K562 (cell line): ENCODE measurements around the gene COL6A6. TPM values are rescaled to one million over a fixed set of nuclear protein-coding genes. Genes with fewer than 3 reads are reported as not detected.

Experiments used
- ATAC-seq: fragments of 200-7000 bp; cut with Tn5 transposase; 3 replicates; pipeline ENCODE4 v1.9.1; 2020; ENCODE audit warnings: moderate library complexity
- BruUV-seq: library from RNA; stranded (reverse); fragments of 400-500 nt; replicated peaks from 2 replicates; lab custom pipeline; 2021; lab: Mats Ljungman, UMichigan
- CTCF ChIA-PET: fragments of 300-600 bp; formaldehyde crosslinking; extraction: SDS; loops from one replicate; lab custom pipeline; 2021; ENCODE audit warnings: low intra/inter-chr PET ratio; lab: Yijun Ruan, JAX
- POLR2A ChIA-PET: fragments of 300-600, 350-650 bp; sonication (Branson Sonifier 250); formaldehyde crosslinking; extraction: SDS; loops from one replicate; lab custom pipeline; 2021; ENCODE audit warnings: antibody characterized with exemption, inconsistent platforms; lab: Yijun Ruan, JAX
- DNase-seq, 4 experiments: peaks; one replicate each; pipeline versions ENCODE4 v3.0.0 to v3.0.0-alpha.2; 2011 to 2018; ENCODE audit warnings: low spot score in 3 of 4, mixed read lengths in 3 of 4; ENCODE audit errors: extremely low read depth in 1 of 4
- FAIRE-seq: peaks from 2 replicates; lab custom pipeline; 2011; peaks lifted over from hg19 to GRCh38; lab: Jason Lieb, UNC
- H2AFZ ChIP-seq: 2 replicates; pipeline ENCODE4 v1.6.0; 2011; ENCODE audit warnings: low read depth, low read length, control low read depth, inconsistent platforms
- H3K27ac ChIP-seq: fragments of 200-600 bp; 3 replicates; pipeline ENCODE4 v1.8.0; 2011; ENCODE audit warnings: low read depth, mild to moderate bottlenecking, control low read depth, inconsistent platforms, low read length, moderate library complexity, mixed read lengths; ENCODE audit errors: extremely low read depth
- H3K27me3 ChIP-seq, 2 experiments: fragments of 300-600 bp in 1 of 2; 2 replicates in 1 of 2; 3 replicates in 1 of 2; pipeline versions ENCODE4 v1.6.0 to v1.8.0; 2011; ENCODE audit warnings: inconsistent platforms in 2 of 2, low read length in 2 of 2, mild to moderate bottlenecking in 1 of 2, mixed read lengths in 1 of 2, moderate library complexity in 1 of 2; ENCODE audit not compliant: control insufficient read depth in 2 of 2, insufficient read depth in 2 of 2
- H3K36me3 ChIP-seq: fragments of 300-600 bp; 3 replicates; pipeline ENCODE4 v1.8.0; 2011; ENCODE audit warnings: mild to moderate bottlenecking, low read length, inconsistent platforms; ENCODE audit not compliant: control insufficient read depth, insufficient read depth
- H3K4me1 ChIP-seq, 2 experiments: fragments of 200-600 bp in 1 of 2; replicated peaks in 1 of 2; 2 replicates in 1 of 2; 3 replicates in 1 of 2; pipeline versions ENCODE4 v1.5.1 to v1.8.0; 2011; ENCODE audit warnings: inconsistent platforms in 2 of 2, low read length in 2 of 2, mild to moderate bottlenecking in 1 of 2, mixed read lengths in 1 of 2, moderate library complexity in 1 of 2; ENCODE audit not compliant: control insufficient read depth in 2 of 2, insufficient read depth in 2 of 2
- H3K4me2 ChIP-seq: 2 replicates; pipeline ENCODE4 v1.6.1; 2011; ENCODE audit warnings: low read length, control low read depth, inconsistent platforms, mixed read lengths; ENCODE audit not compliant: insufficient read depth
- H3K4me3 ChIP-seq: fragments of 200-600 bp; sonication (generic), shearing (Covaris generic); 2 replicates; pipeline ENCODE4 v1.5.1; 2016; ENCODE audit warnings: control low read depth, inconsistent platforms
- H3K79me2 ChIP-seq: fragments of 200-600 bp; 3 replicates; pipeline ENCODE4 v1.8.0; 2011; ENCODE audit warnings: low read length, inconsistent platforms; ENCODE audit not compliant: control insufficient read depth, insufficient read depth
- H3K9ac ChIP-seq, 2 experiments: 2 replicates each; pipeline versions ENCODE4 v1.6.0 to v1.6.1; 2011; ENCODE audit warnings: low read depth in 2 of 2, low read length in 2 of 2, control low read depth in 1 of 2, inconsistent platforms in 1 of 2, mild to moderate bottlenecking in 1 of 2, mixed read lengths in 1 of 2; ENCODE audit not compliant: insufficient read depth in 1 of 2
- H3K9me1 ChIP-seq: one replicate; pipeline ENCODE4 v1.6.0; 2011; ENCODE audit warnings: inconsistent platforms, mild to moderate bottlenecking, low read length, moderate library complexity; ENCODE audit not compliant: control insufficient read depth, insufficient read depth
- H3K9me3 ChIP-seq: replicated peaks from 2 replicates; pipeline ENCODE4 v1.5.1; 2011; ENCODE audit warnings: low read depth, low read length, inconsistent platforms; ENCODE audit not compliant: control insufficient read depth, insufficient read depth
- H4K20me1 ChIP-seq: replicated peaks from 2 replicates; pipeline ENCODE4 v1.6.1; 2011; ENCODE audit warnings: low read length, inconsistent platforms, mixed read lengths; ENCODE audit not compliant: control insufficient read depth, insufficient read depth
- KAT7 ChIP-seq: sonication (generic); formaldehyde crosslinking; IDR thresholded peaks from 2 replicates; pipeline ENCODE4 v1.8.0; 2022; ENCODE audit warnings: missing genetic modification reagents, mild to moderate bottlenecking, borderline replicate concordance
- MAX ChIP-seq: sonication (generic); formaldehyde crosslinking; IDR thresholded peaks from 2 replicates; pipeline ENCODE4 v1.9.0; 2022; ENCODE audit warnings: mild to moderate bottlenecking, missing genetic modification reagents
- MTA1 ChIP-seq: fragments of 450-650 bp; IDR thresholded peaks from 2 replicates; pipeline ENCODE4 v1.6.1; 2017; ENCODE audit warnings: borderline replicate concordance
- NKRF ChIP-seq: fragments of 450-650 bp; IDR thresholded peaks from 2 replicates; pipeline ENCODE4 v1.6.1; 2016; ENCODE audit warnings: borderline replicate concordance
- NR4A1 ChIP-seq, 2 experiments: fragments of 250-450 bp in 1 of 2; fragments of 450-650 bp in 1 of 2; sonication (Bioruptor Pico) in 1 of 2; IDR thresholded peaks; 2 replicates each; pipeline versions ENCODE4 v1.4.0 to v1.6.1; 2016 to 2020; ENCODE audit warnings: mild to moderate bottlenecking in 2 of 2, missing compliant biosample characterization in 1 of 2, missing genetic modification characterization in 1 of 2, moderate library complexity in 1 of 2
- RNF219 ChIP-seq: fragments of 250-450 bp; sonication (Bioruptor Pico); IDR thresholded peaks from 2 replicates; pipeline ENCODE4 v1.5.0; 2022; ENCODE audit warnings: mild to moderate bottlenecking
- THRAP3 ChIP-seq: fragments of 450-650 bp; IDR thresholded peaks from 2 replicates; pipeline ENCODE4 v1.6.1; 2016; ENCODE audit warnings: mild to moderate bottlenecking, inconsistent platforms, borderline replicate concordance
- ZBTB11 ChIP-seq, 3 experiments: fragments of 200-800 bp in 1 of 3; fragments of 250-450 bp in 1 of 3; fragments of 450-650 bp in 1 of 3; sonication (Bioruptor Pico) in 1 of 3; sonication (Bioruptor generic) in 1 of 3; formaldehyde crosslinking in 1 of 3; IDR thresholded peaks; 2 replicates each; pipeline versions ENCODE4 v1.6.1 to v1.8.0; 2016 to 2022; ENCODE audit warnings: mild to moderate bottlenecking in 2 of 3, missing genetic modification characterization in 2 of 3, missing compliant biosample characterization in 1 of 3, moderate library complexity in 1 of 3
- ZNF398 ChIP-seq: fragments of 250-450 bp; sonication (Bioruptor Pico); IDR thresholded peaks from 2 replicates; pipeline ENCODE4 v1.8.0; 2021; ENCODE audit warnings: moderate library complexity, mild to moderate bottlenecking, inconsistent platforms
- ZNF717 ChIP-seq: fragments of 250-450 bp; sonication (Bioruptor Pico); IDR thresholded peaks from 2 replicates; pipeline ENCODE4 v1.5.0; 2021
- WGBS: fragments of 100-300 bp; shearing (Covaris generic); methylation state at CpG from one replicate; pipeline ENCODE4 v1.1.6; 2016; ENCODE audit warnings: low coverage, mixed read lengths; ENCODE audit not compliant: insufficient coverage; ENCODE audit errors: missing lambda C conversion rate; 5-methylcytosine and 5-hydroxymethylcytosine counted together
- in situ Hi-C: fragments of 300-500 bp; cut with MboI; formaldehyde crosslinking; loops from 4 replicates; pipeline ENCODE4 v1.15.0; 2018; ENCODE audit warnings: inconsistent platforms, mixed read lengths
- intact Hi-C: fragments of 100-400 bp; cut with micrococcal nuclease; formaldehyde crosslinking; loops from 2 replicates; pipeline ENCODE4 v1.14.2; 2022
- polyA plus RNA-seq, 8 experiments: library from polyadenylated mRNA; depleted of rRNA in 4 of 8; stranded (reverse) in 5 of 8; unstranded in 3 of 8; fragments of >200 nt; fragmentation: Nextera tagmentation in 2 of 8; fragmentation: Illumina TruSeq in 1 of 8; extraction: Ambion mirVana in 2 of 8; extraction: Trizol in 1 of 8; gene quantifications; 2 replicates each; pipeline versions ENCODE4 v1.2.1 to v1.2.3, GENCODE V29; 2011 to 2014; ENCODE audit warnings: inconsistent platforms in 1 of 8, missing spikeins in 1 of 8
- total RNA-seq, 7 experiments: library from RNA; depleted of rRNA in 6 of 7; stranded (reverse); fragments of >200 nt in 6 of 7; fragmentation: Illumina TruSeq in 2 of 7; extraction: Trizol in 2 of 7; gene quantifications; 2 replicates each; pipeline versions ENCODE4 v1.2.1 to v1.2.3, GENCODE V29; 2011 to 2021; ENCODE audit warnings: low replicate concordance in 1 of 7

Gene COL6A6
- total and polyA plus RNA-seq, 9 of the 15 experiments (the other 6 are each of a cell fraction or from before 2014, with no cell fraction given), result 0.03 to 0.04 (median 0.03) TPM; not detected in 4

GRCh38 chr3:130473416-130473815 lies 43.6 kb upstream of the COL6A6 start:
- intact Hi-C loops (no loop called here), in situ Hi-C loops (no loop called here)
- Histone ChIP-seq H4K20me1 (no peaks in the 10 kb centered on the region), H3K9me1 (no peaks in the 10 kb centered on the region), H3K4me3 (no peak overlapping the region), H3K9me3 (no peaks in the 10 kb centered on the region), H3K4me2 (no peak overlapping the region), H2AFZ (no peak overlapping the region), H3K79me2 (no peaks in the 10 kb centered on the region), H3K9ac (no peak overlapping the region), H3K27ac (no peak overlapping the region), H3K4me1 (no peaks in the 10 kb centered on the region), H3K36me3 (peaks cover 6% of the 10 kb centered on the region; the same call in 1 of the 3 replicates), H3K27me3 (no peaks in the 10 kb centered on the region)
- WGBS, result 50% methylated on average over 2 of the region's 2 CpGs
- DNase-seq, result no peak
- no TSS peak for BruUV-seq
- FAIRE-seq, result no peak
- ChIA-PET CTCF (no interaction called here), POLR2A (no interaction called here)
- ATAC-seq, result no peak
- TF ChIP-seq NKRF (no peak), MTA1 (no peak), ZBTB11 (CRISPR knock-in tag; IDR thresholded peaks at IDR 0.05) (no peak), ZNF398 (CRISPR knock-in tag) (no peak), RNF219 (no peak), THRAP3 (no peak), KAT7 (CRISPR knock-in tag) (no peak), ZNF717 (no peak), MAX (CRISPR knock-in tag) (no peak), NR4A1 (CRISPR knock-in tag; IDR thresholded peaks at IDR 0.05) (no peak), NR4A1 (tag; IDR thresholded peaks at IDR 0.05) (no peak)
